NCI-H748 treated with DMSO at 0.1 percent for 48 hours (cell line): ENCODE results near the gene ZNF687.

ENCODE experiments used
- DNase-seq: peaks from one replicate; lab custom pipeline; 2025; lab: John Stamatoyannopoulos, UW

Gene ZNF687

GRCh38 chr1:151312411-151312810 is 30.3 kb downstream of the ZNF687 start:
- no peak for DNase-seq

GRCh38 chr1:151312826-151313225 is 30.7 kb downstream of the ZNF687 start:
- DNase-seq: no peak

GRCh38 chr1:151313501-151313900 is 31.4 kb downstream of the ZNF687 start:
- DNase-seq: no peak

- DNase-seq: no peak
These were observed 32.2 kb downstream of the ZNF687 start for GRCh38 chr1:151314137-151314875.

- DNase-seq: no peak
These were observed 33.6 kb downstream of the ZNF687 start for GRCh38 chr1:151315565-151316235.

- DNase-seq: no peak
These were observed 36.9 kb downstream of the ZNF687 start for GRCh38 chr1:151318975-151319374.

- no peak for DNase-seq
These were observed 42.4 kb downstream of the ZNF687 start for GRCh38 chr1:151324390-151324930.

- no peak for DNase-seq
These were observed 43.1 kb downstream of the ZNF687 start for GRCh38 chr1:151325231-151325630.

GRCh38 chr1:151325646-151326429 is 43.7 kb downstream of the ZNF687 start:
- no peak for DNase-seq

- DNase-seq: no peak
These were observed 44.6 kb downstream of the ZNF687 start for GRCh38 chr1:151326619-151327222.

GRCh38 chr1:151327223-151327902 is 45.3 kb downstream of the ZNF687 start, which contains the start of gene PI4KB:
TSS of gene PI4KB (minus strand) at chr1:151327416. CDS start at chr1:151316481, 10,935 bp downstream.
- peak; percentile 98 for DNase-seq

- DNase-seq: no peak
These were observed 46.0 kb downstream of the ZNF687 start for GRCh38 chr1:151327903-151328674.

GRCh38 chr1:151334822-151335221 is 52.7 kb downstream of the ZNF687 start:
- DNase-seq: no peak

- DNase-seq: no peak
These were observed 54.5 kb downstream of the ZNF687 start for GRCh38 chr1:151336556-151336955.

- peak; percentile 80 for DNase-seq
These were observed 59.0 kb downstream of the ZNF687 start for GRCh38 chr1:151340870-151341754.
